Neuron (in vitro differentiated cells): ENCODE data around the gene HPS5.
"Not testable (repeated sequence)": the region's sequence is repeated elsewhere in the genome, so short reads cannot be mapped to it uniquely, and the experiment has no call there.

ENCODE experiments used
- H2AFZ ChIP-seq: one replicate; pipeline ENCODE4 v1.6.1; 2013; ENCODE audit warnings: low read depth, mild to moderate bottlenecking, inconsistent platforms, low read length, moderate library complexity
- H3K27me3 ChIP-seq: one replicate; pipeline ENCODE4 v1.6.1; 2013; ENCODE audit warnings: low read length; ENCODE audit not compliant: insufficient read depth
- H3K36me3 ChIP-seq: one replicate; pipeline ENCODE4 v1.6.1; 2013; ENCODE audit warnings: low read length; ENCODE audit not compliant: insufficient read depth
- H3K4me1 ChIP-seq: one replicate; pipeline ENCODE4 v1.6.1; 2013; ENCODE audit warnings: low read length; ENCODE audit not compliant: insufficient read depth
- H3K4me3 ChIP-seq: 2 replicates; pipeline ENCODE4 v1.5.1; 2013; ENCODE audit warnings: mild to moderate bottlenecking, low read length, moderate library complexity
- H3K9me3 ChIP-seq: one replicate; pipeline ENCODE4 v1.6.1; 2013; ENCODE audit warnings: low read length

HPS5 gene

GRCh38 chr11:18259259-18259658 is 62.7 kb downstream of the HPS5 start:
- Histone ChIP-seq H2AFZ (no peak overlapping the region), H3K4me1 (no peaks in the 10 kb centered on the region), H3K36me3 (no peaks in the 10 kb centered on the region), H3K4me3 (no peak overlapping the region), H3K27me3 (no peaks in the 10 kb centered on the region), H3K9me3 (no peaks in the 10 kb centered on the region)

- H3K36me3 ChIP-seq = no peaks in the 10 kb centered on the region
- H3K4me1 ChIP-seq = no peaks in the 10 kb centered on the region
- H3K27me3 ChIP-seq = no peaks in the 10 kb centered on the region
- H3K9me3 ChIP-seq = no peaks in the 10 kb centered on the region
- H2AFZ ChIP-seq = no peak overlapping the region
- H3K4me3 ChIP-seq = no peak overlapping the region
These were observed 67.1 kb downstream of the HPS5 start for GRCh38 chr11:18254781-18255361.

- Histone ChIP-seq H3K4me1 (no peaks in the 10 kb centered on the region), H3K9me3 (no peaks in the 10 kb centered on the region)
These were observed 68.1 kb downstream of the HPS5 start for GRCh38 chr11:18253778-18254338.

GRCh38 chr11:18253233-18253632 is 68.7 kb downstream of the HPS5 start:
- Histone ChIP-seq H3K4me3 (no peak overlapping the region), H2AFZ (no peak overlapping the region), H3K36me3 (no peaks in the 10 kb centered on the region), H3K9me3 (no peaks in the 10 kb centered on the region), H3K4me1 (no peaks in the 10 kb centered on the region), H3K27me3 (peaks cover 10% of the 10 kb centered on the region)

More at GRCh38 chr11:18253778-18254338, 68.1 kb downstream of the HPS5 start:
- Histone ChIP-seq H2AFZ (no peak overlapping the region), H3K27me3 (peaks cover 5% of the 10 kb centered on the region), H3K4me3 (no peak overlapping the region), H3K36me3 (no peaks in the 10 kb centered on the region)

- no peak within 1 kb of the TSS for H3K4me3 ChIP-seq
- no peaks in the 10 kb centered on the region for H3K9me3 ChIP-seq
- no peak within 1 kb of the TSS for H2AFZ ChIP-seq
- no peaks in the 10 kb centered on the region for H3K4me1 ChIP-seq
- no peaks in the 10 kb centered on the region for H3K36me3 ChIP-seq
- H3K27me3 ChIP-seq = peaks cover 10% of the 10 kb centered on the region
These were observed 73.4 kb downstream of the HPS5 start, which contains the start of gene SAA2 for GRCh38 chr11:18248561-18248960. Gene SAA2 (minus strand): TSS chr11:18248668. CDS start chr11:18248011, 657 bp downstream.

GRCh38 chr11:18247191-18247581 is 74.8 kb downstream of the HPS5 start:
- H3K4me1 ChIP-seq, H3K36me3 ChIP-seq, H3K4me3 ChIP-seq, H3K27me3 ChIP-seq, H2AFZ ChIP-seq, H3K9me3 ChIP-seq: not testable (repeated sequence)

GRCh38 chr11:18246379-18247190 is 75.4 kb downstream of the HPS5 start:
- H3K9me3 ChIP-seq, H2AFZ ChIP-seq, H3K4me3 ChIP-seq, H3K4me1 ChIP-seq, H3K27me3 ChIP-seq, H3K36me3 ChIP-seq: not testable (repeated sequence)

- Histone ChIP-seq H3K36me3 (no peaks in the 10 kb centered on the region), H3K4me3 (no peak overlapping the region), H2AFZ (no peak overlapping the region), H3K9me3 (no peaks in the 10 kb centered on the region), H3K4me1 (no peaks in the 10 kb centered on the region), H3K27me3 (peaks cover 10% of the 10 kb centered on the region)
These were observed 76.5 kb downstream of the HPS5 start for GRCh38 chr11:18245396-18245795.

- H2AFZ ChIP-seq = no peak overlapping the region
- H3K4me3 ChIP-seq = no peak overlapping the region
- H3K36me3 ChIP-seq = no peaks in the 10 kb centered on the region
- H3K27me3 ChIP-seq = peaks cover 5% of the 10 kb centered on the region
- no peaks in the 10 kb centered on the region for H3K4me1 ChIP-seq
- H3K9me3 ChIP-seq = no peaks in the 10 kb centered on the region
These were observed 78.1 kb downstream of the HPS5 start for GRCh38 chr11:18243783-18244362.

- Histone ChIP-seq H3K4me3 (no peak overlapping the region), H3K36me3 (no peaks in the 10 kb centered on the region), H2AFZ (no peak overlapping the region), H3K9me3 (no peaks in the 10 kb centered on the region), H3K4me1 (no peaks in the 10 kb centered on the region), H3K27me3 (peaks cover 6% of the 10 kb centered on the region)
These were observed 82.3 kb downstream of the HPS5 start for GRCh38 chr11:18239655-18240054.

GRCh38 chr11:18236664-18237356 is 85.1 kb downstream of the HPS5 start, which contains the start of gene SAA4:
Gene SAA4 (minus strand): TSS chr11:18236802. CDS start chr11:18235926, 876 bp downstream.
- Histone ChIP-seq H3K27me3 (peaks cover 6% of the 10 kb centered on the region), H3K36me3 (no peaks in the 10 kb centered on the region), H2AFZ (no peak within 1 kb of the TSS), H3K9me3 (no peaks in the 10 kb centered on the region), H3K4me3 (no peak within 1 kb of the TSS), H3K4me1 (no peaks in the 10 kb centered on the region)

GRCh38 chr11:18235394-18236334 is 86.3 kb downstream of the HPS5 start:
- Histone ChIP-seq H2AFZ (no peak overlapping the region), H3K4me3 (no peak overlapping the region), H3K36me3 (no peaks in the 10 kb centered on the region), H3K27me3 (peaks cover 6% of the 10 kb centered on the region), H3K4me1 (no peaks in the 10 kb centered on the region), H3K9me3 (no peaks in the 10 kb centered on the region)
